ENCODE data around the gene DNAAF8.

DNAAF8 gene

GRCh38 chr16:4785758-4786433 lies 51.6 kb downstream of the DNAAF8 start:
- DNase-seq: no peak

- DNase-seq: no peak
Measured at GRCh38 chr16:4787068-4787467, 52.7 kb downstream of the DNAAF8 start.

- DNase-seq: no peak
Measured at GRCh38 chr16:4787627-4788482, 53.5 kb downstream of the DNAAF8 start, which contains the start of gene SEPTIN12. Gene SEPTIN12, minus strand, starts transcription at chr16:4788345. Its CDS starts 700 bp downstream, at chr16:4787645.

GRCh38 chr16:4788489-4788889 lies 54.2 kb downstream of the DNAAF8 start:
- DNase-seq: no peak

GRCh38 chr16:4788910-4789309 lies 54.6 kb downstream of the DNAAF8 start:
- no peak for DNase-seq

GRCh38 chr16:4790261-4790660 lies 55.9 kb downstream of the DNAAF8 start:
- no peak for DNase-seq

GRCh38 chr16:4790871-4791270 lies 56.5 kb downstream of the DNAAF8 start:
- no peak for DNase-seq

- no peak for DNase-seq
Measured at GRCh38 chr16:4792951-4793513, 58.7 kb downstream of the DNAAF8 start.

GRCh38 chr16:4795181-4795827 lies 61.0 kb downstream of the DNAAF8 start, which contains the start of gene SMIM22:
Gene SMIM22, plus strand, starts transcription at chr16:4795369. Its CDS starts 366 bp downstream, at chr16:4795735.
- DNase-seq: no peak

- DNase-seq: no peak
Measured at GRCh38 chr16:4795828-4796572, 61.7 kb downstream of the DNAAF8 start.

- no peak for DNase-seq
Measured at GRCh38 chr16:4796982-4797804, 62.9 kb downstream of the DNAAF8 start.

- no peak for DNase-seq
Measured at GRCh38 chr16:4797805-4798252, 63.5 kb downstream of the DNAAF8 start.

- no peak for DNase-seq
Measured at GRCh38 chr16:4798456-4798855, 64.1 kb downstream of the DNAAF8 start.

All from amniotic stem cell (primary cell).